ENCODE data around the gene DIAPH2.

The DIAPH2 gene

GRCh38 chrX:97397371-97397770, 712.7 kb downstream of the DIAPH2 start:
- no peak for TF ChIP-seq CTCF (IDR thresholded peaks at IDR 0.05; ENCODE audit: low read depth, low read length)
- no peaks in the 10 kb centered on the region for H3K9me3 ChIP-seq
- no peaks in the 10 kb centered on the region for H3K27me3 ChIP-seq
- DNase-seq: no peak
- H3K4me1 ChIP-seq: no peaks in the 10 kb centered on the region
- H3K36me3 ChIP-seq: no peaks in the 10 kb centered on the region
- no peak overlapping the region for H3K4me3 ChIP-seq (ENCODE audit: low read depth, low read length)

- H3K9me3 ChIP-seq: no peaks in the 10 kb centered on the region
- no peaks in the 10 kb centered on the region for H3K27me3 ChIP-seq
- no peaks in the 10 kb centered on the region for H3K4me1 ChIP-seq
- no peaks in the 10 kb centered on the region for H3K36me3 ChIP-seq
- TF ChIP-seq CTCF (IDR thresholded peaks at IDR 0.05; ENCODE audit: low read depth, low read length): no peak
- DNase-seq: no peak
- H3K4me3 ChIP-seq (ENCODE audit: low read depth, low read length): no peak overlapping the region
Measured at GRCh38 chrX:97398030-97398551, 713.4 kb downstream of the DIAPH2 start.

- H3K27me3 ChIP-seq: no peaks in the 10 kb centered on the region
- no peak for DNase-seq
- TF ChIP-seq CTCF (IDR thresholded peaks at IDR 0.05; ENCODE audit: low read depth, low read length): no peak
- H3K9me3 ChIP-seq: no peaks in the 10 kb centered on the region
- H3K4me3 ChIP-seq (ENCODE audit: low read depth, low read length): no peak overlapping the region
- H3K36me3 ChIP-seq: no peaks in the 10 kb centered on the region
- no peaks in the 10 kb centered on the region for H3K4me1 ChIP-seq
Measured at GRCh38 chrX:97399400-97399799, 714.8 kb downstream of the DIAPH2 start.

- Histone ChIP-seq H3K4me1 (no peaks in the 10 kb centered on the region), H3K27me3 (no peaks in the 10 kb centered on the region), H3K4me3 (ENCODE audit: low read depth, low read length) (no peak overlapping the region), H3K9me3 (no peaks in the 10 kb centered on the region), H3K36me3 (no peaks in the 10 kb centered on the region)
- TF ChIP-seq CTCF (IDR thresholded peaks at IDR 0.05; ENCODE audit: low read depth, low read length): no peak
- DNase-seq: no peak
Measured at GRCh38 chrX:97400492-97400891, 715.9 kb downstream of the DIAPH2 start.

- no peaks in the 10 kb centered on the region for H3K9me3 ChIP-seq
- H3K27me3 ChIP-seq: no peaks in the 10 kb centered on the region
- no peak for TF ChIP-seq CTCF (IDR thresholded peaks at IDR 0.05; ENCODE audit: low read depth, low read length)
- H3K4me1 ChIP-seq: no peaks in the 10 kb centered on the region
- no peaks in the 10 kb centered on the region for H3K36me3 ChIP-seq
- no peak overlapping the region for H3K4me3 ChIP-seq (ENCODE audit: low read depth, low read length)
- DNase-seq: no peak
Measured at GRCh38 chrX:97401154-97401553, 716.5 kb downstream of the DIAPH2 start.

- Histone ChIP-seq H3K36me3 (no peaks in the 10 kb centered on the region), H3K4me1 (no peaks in the 10 kb centered on the region), H3K27me3 (no peaks in the 10 kb centered on the region), H3K9me3 (no peaks in the 10 kb centered on the region), H3K4me3 (ENCODE audit: low read depth, low read length) (no peak overlapping the region)
- no peak for TF ChIP-seq CTCF (IDR thresholded peaks at IDR 0.05; ENCODE audit: low read depth, low read length)
- DNase-seq: no peak
Measured at GRCh38 chrX:97401586-97402136, 717.0 kb downstream of the DIAPH2 start.
